Upper lobe of left lung (tissue), 4 donors: Measurements from ENCODE around the gene PLPPR1.

Source experiments
- POLR2A ChIP-seq, 4 donors: fragments of 450-650 bp; IDR thresholded peaks; one replicate each; pipeline ENCODE4 v1.5.1; 2016 to 2017; ENCODE audit warnings: antibody characterized with exemption in 4 of 4, mild to moderate bottlenecking in 2 of 4
- TF ChIP-seq, protein P1 (sequence below), 6 experiments: fragments of 450-650 bp in 4 of 6; fragments of 200-600 bp in 2 of 6; sonication (generic) in 2 of 6; IDR thresholded peaks; one replicate each; pipeline ENCODE4 v1.5.1; 2016 to 2019; ENCODE audit warnings: antibody characterized with exemption in 6 of 6

DNA sequence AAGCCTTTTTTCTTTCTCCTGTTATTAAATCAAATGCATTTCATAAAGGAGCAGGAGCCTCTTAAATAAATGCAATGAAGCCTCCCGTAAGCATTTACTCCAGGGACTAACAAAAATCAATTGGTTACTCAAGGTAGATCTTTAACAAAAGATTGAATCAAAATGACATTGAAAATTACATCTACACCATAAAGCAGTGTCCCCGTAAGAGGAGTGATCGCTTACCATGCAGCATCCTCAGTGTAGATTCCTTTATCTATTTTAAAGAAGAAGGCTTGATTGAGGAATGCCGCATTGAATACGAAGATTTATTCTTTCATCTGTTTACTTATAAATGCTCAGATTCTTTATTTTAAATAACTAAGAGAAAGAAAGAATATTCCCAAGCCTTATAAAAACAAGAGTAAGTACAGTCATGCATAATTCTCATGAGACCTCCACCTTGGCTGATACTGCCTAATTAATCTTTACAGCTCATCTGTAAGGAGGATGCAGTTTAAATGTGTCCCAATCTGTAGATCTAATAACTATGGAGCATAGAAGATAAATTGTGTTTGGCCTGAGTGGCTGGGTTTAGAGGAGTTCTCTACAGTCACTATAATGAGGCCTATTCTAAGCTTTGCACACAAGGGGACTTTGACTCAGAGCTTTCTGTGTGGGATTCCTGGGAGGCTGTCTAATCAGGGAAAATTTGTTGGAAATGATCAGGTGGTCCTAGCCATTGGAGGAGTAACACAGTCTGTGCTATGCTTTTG, 55.1 kb downstream of the PLPPR1 start:
- TF ChIP-seq POLR2A (IDR thresholded peaks at IDR 0.05): no peak
- TF ChIP-seq, protein P1, sequence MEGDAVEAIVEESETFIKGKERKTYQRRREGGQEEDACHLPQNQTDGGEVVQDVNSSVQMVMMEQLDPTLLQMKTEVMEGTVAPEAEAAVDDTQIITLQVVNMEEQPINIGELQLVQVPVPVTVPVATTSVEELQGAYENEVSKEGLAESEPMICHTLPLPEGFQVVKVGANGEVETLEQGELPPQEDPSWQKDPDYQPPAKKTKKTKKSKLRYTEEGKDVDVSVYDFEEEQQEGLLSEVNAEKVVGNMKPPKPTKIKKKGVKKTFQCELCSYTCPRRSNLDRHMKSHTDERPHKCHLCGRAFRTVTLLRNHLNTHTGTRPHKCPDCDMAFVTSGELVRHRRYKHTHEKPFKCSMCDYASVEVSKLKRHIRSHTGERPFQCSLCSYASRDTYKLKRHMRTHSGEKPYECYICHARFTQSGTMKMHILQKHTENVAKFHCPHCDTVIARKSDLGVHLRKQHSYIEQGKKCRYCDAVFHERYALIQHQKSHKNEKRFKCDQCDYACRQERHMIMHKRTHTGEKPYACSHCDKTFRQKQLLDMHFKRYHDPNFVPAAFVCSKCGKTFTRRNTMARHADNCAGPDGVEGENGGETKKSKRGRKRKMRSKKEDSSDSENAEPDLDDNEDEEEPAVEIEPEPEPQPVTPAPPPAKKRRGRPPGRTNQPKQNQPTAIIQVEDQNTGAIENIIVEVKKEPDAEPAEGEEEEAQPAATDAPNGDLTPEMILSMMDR (IDR thresholded peaks at IDR 0.05): no peak
